HG03097 (cell line): ENCODE results near the gene TGM2.

Experiments
- ATAC-seq: cut with Tn5 transposase; IDR thresholded peaks from one replicate; pipeline ENCODE4 v1.9.1; 2021; ENCODE audit not compliant: unreplicated experiment, low FRiP score

Gene TGM2

GRCh38 chr20:38147163-38147562, 17.9 kb downstream of the TGM2 start:
- no peak for ATAC-seq

- no peak for ATAC-seq
These were observed 18.4 kb downstream of the TGM2 start for GRCh38 chr20:38146628-38147027.

GRCh38 chr20:38146156-38146555, 18.9 kb downstream of the TGM2 start:
- ATAC-seq = no peak

GRCh38 chr20:38145729-38146075, 19.4 kb downstream of the TGM2 start:
- no peak for ATAC-seq

- no peak for ATAC-seq
These were observed 19.9 kb downstream of the TGM2 start for GRCh38 chr20:38144974-38145728.

GRCh38 chr20:38144598-38144973, 20.5 kb downstream of the TGM2 start:
- no peak for ATAC-seq

- no peak for ATAC-seq
These were observed 21.2 kb downstream of the TGM2 start for GRCh38 chr20:38143646-38144554.

- ATAC-seq = no peak
These were observed 21.8 kb downstream of the TGM2 start for GRCh38 chr20:38143238-38143645.

- ATAC-seq = no peak
These were observed 23.1 kb downstream of the TGM2 start for GRCh38 chr20:38141889-38142494.

- no peak for ATAC-seq
These were observed 23.7 kb downstream of the TGM2 start for GRCh38 chr20:38141204-38141888.

GRCh38 chr20:38139977-38140753, 24.9 kb downstream of the TGM2 start:
- no peak for ATAC-seq

GRCh38 chr20:38139156-38139912, 25.7 kb downstream of the TGM2 start:
- ATAC-seq = no peak

GRCh38 chr20:38138086-38138778, 26.8 kb downstream of the TGM2 start:
- no peak for ATAC-seq

GRCh38 chr20:38137441-38138037, 27.5 kb downstream of the TGM2 start:
- no peak for ATAC-seq

- ATAC-seq = no peak
These were observed 28.4 kb downstream of the TGM2 start for GRCh38 chr20:38136421-38137245.

- ATAC-seq = no peak
These were observed 29.2 kb downstream of the TGM2 start for GRCh38 chr20:38135651-38136420.

GRCh38 chr20:38135271-38135650, 29.8 kb downstream of the TGM2 start:
- no peak for ATAC-seq
